ENCODE data around the gene SLC6A16.

GRCh38 chr19:49368711-49369358 is 43.8 kb upstream of the SLC6A16 start:
- TF ChIP-seq TAF1 (IDR thresholded peaks at IDR 0.05; ENCODE audit: low read depth, low read length) (no peak), POLR2A (IDR thresholded peaks at IDR 0.05; ENCODE audit: low read depth, low read length) (no peak), POLR2AphosphoS5 (IDR thresholded peaks at IDR 0.05; ENCODE audit: low read depth, low read length) (no peak), PAX5 (IDR thresholded peaks at IDR 0.05; ENCODE audit: insufficient read depth, low read length, severe bottlenecking) (no peak), POU2F2 (IDR thresholded peaks at IDR 0.05; ENCODE audit: low read depth, low read length) (no peak), SPI1 (IDR thresholded peaks at IDR 0.05; ENCODE audit: low read depth, low read length) (no peak)
